Upper lobe of left lung (tissue), 6 donors: ENCODE measurements around the gene SAE1. TPM values are rescaled to one million over a fixed set of nuclear protein-coding genes. Genes with fewer than 3 reads are reported as not detected.

ENCODE experiments used
- ATAC-seq, 2 donors: fragments of 200-7000 bp; cut with Tn5 transposase; one replicate each; pipeline ENCODE4 v1.9.1; 2022; ENCODE audit warnings: mild to moderate bottlenecking in 2 of 2, moderate library complexity in 2 of 2; ENCODE audit not compliant: low FRiP score in 2 of 2
- DNase-seq, 2 donors: peaks; one replicate each; pipeline ENCODE4 v3.0.0-alpha.2; 2019 to 2020
- H3K27ac ChIP-seq, 4 donors: fragments of 200-600 bp; sonication (generic); one replicate each; pipeline ENCODE4 v1.5.1; 2016 to 2019
- H3K27me3 ChIP-seq, 4 donors: fragments of 200-600 bp; sonication (generic); one replicate each; pipeline ENCODE4 v1.5.1; 2017 to 2019
- H3K36me3 ChIP-seq, 4 donors: fragments of 200-600 bp; sonication (generic); one replicate each; pipeline ENCODE4 v1.5.1; 2016 to 2019
- H3K4me1 ChIP-seq, 4 donors: fragments of 200-600 bp; sonication (generic); one replicate each; pipeline ENCODE4 v1.5.1; 2018 to 2019
- H3K4me3 ChIP-seq, 4 donors: fragments of 200-600 bp; sonication (generic); one replicate each; pipeline ENCODE4 v1.5.1; 2017 to 2019; ENCODE audit warnings: mild to moderate bottlenecking in 2 of 4, moderate library complexity in 1 of 4
- H3K9me3 ChIP-seq, 4 donors: fragments of 200-600 bp; sonication (generic); one replicate each; pipeline ENCODE4 v1.5.1; 2018 to 2019
- EP300 ChIP-seq, 4 donors: sonication (generic); formaldehyde crosslinking; IDR thresholded peaks; one replicate each; pipeline ENCODE4 v1.5.1; 2017; ENCODE audit warnings: antibody characterized with exemption in 4 of 4, control low read depth in 2 of 4
- POLR2A ChIP-seq, 4 donors: fragments of 450-650 bp; IDR thresholded peaks; one replicate each; pipeline ENCODE4 v1.5.1; 2016 to 2017; ENCODE audit warnings: antibody characterized with exemption in 4 of 4, mild to moderate bottlenecking in 2 of 4
- POLR2AphosphoS5 ChIP-seq, 2 donors: sonication (generic); formaldehyde crosslinking; IDR thresholded peaks; one replicate each; pipeline ENCODE4 v1.5.1; 2017; ENCODE audit warnings: antibody characterized with exemption in 2 of 2
- WGBS, 2 donors: methylation state at CpG; one replicate each; pipeline ENCODE4 v1.1.5; 2017 to 2018; 5-methylcytosine and 5-hydroxymethylcytosine counted together
- total RNA-seq, 6 donors: library from RNA; depleted of rRNA in 4 of 6; stranded (reverse); fragments of >200 nt in 4 of 6; gene quantifications; one replicate each; pipeline versions ENCODE4 v1.1.0 to v1.2.1, GENCODE V29; 2016 to 2021
- TF ChIP-seq, protein P1 (sequence below), 6 experiments: fragments of 450-650 bp in 4 of 6; fragments of 200-600 bp in 2 of 6; sonication (generic) in 2 of 6; IDR thresholded peaks; one replicate each; pipeline ENCODE4 v1.5.1; 2016 to 2019; ENCODE audit warnings: antibody characterized with exemption in 6 of 6
- donor health status: DM: no; HTN: no; CAD: no; lungs with moderate emphysema.
- donor health status: DM: no; HTN: yes; CAD: no; lungs with severe emphysema.

The SAE1 gene
- total RNA-seq, 6 donors from 2014 or later = 31.1 to 61.2 (median 55.3) TPM

- Histone ChIP-seq H3K4me1 (peaks cover 42 to 65% (median 53%) of the 10 kb centered on the region in 4 donors), H3K27ac (peak overlapping the region in 2 of 4 donors; percentile 37 to 41), H3K36me3 (peaks cover 0 to 63% (median 24%) of the 10 kb centered on the region in 4 donors), H3K27me3 (no peaks in the 10 kb centered on the region), H3K4me3 (no peak overlapping the region), H3K9me3 (no peaks in the 10 kb centered on the region)
- DNase-seq (no peak), ATAC-seq (no peak)
- TF ChIP-seq POLR2A (IDR thresholded peaks at IDR 0.05) = no peak
- no peak for TF ChIP-seq POLR2AphosphoS5 (IDR thresholded peaks at IDR 0.05)
- no peak for TF ChIP-seq EP300 (IDR thresholded peaks at IDR 0.05)
- TF ChIP-seq, protein P1, sequence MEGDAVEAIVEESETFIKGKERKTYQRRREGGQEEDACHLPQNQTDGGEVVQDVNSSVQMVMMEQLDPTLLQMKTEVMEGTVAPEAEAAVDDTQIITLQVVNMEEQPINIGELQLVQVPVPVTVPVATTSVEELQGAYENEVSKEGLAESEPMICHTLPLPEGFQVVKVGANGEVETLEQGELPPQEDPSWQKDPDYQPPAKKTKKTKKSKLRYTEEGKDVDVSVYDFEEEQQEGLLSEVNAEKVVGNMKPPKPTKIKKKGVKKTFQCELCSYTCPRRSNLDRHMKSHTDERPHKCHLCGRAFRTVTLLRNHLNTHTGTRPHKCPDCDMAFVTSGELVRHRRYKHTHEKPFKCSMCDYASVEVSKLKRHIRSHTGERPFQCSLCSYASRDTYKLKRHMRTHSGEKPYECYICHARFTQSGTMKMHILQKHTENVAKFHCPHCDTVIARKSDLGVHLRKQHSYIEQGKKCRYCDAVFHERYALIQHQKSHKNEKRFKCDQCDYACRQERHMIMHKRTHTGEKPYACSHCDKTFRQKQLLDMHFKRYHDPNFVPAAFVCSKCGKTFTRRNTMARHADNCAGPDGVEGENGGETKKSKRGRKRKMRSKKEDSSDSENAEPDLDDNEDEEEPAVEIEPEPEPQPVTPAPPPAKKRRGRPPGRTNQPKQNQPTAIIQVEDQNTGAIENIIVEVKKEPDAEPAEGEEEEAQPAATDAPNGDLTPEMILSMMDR (IDR thresholded peaks at IDR 0.05) = no peak
- 81 to 83% methylated on average over 7 of the region's 7 CpGs for WGBS, 2 donors
These were observed 24.5 kb downstream of the SAE1 start for GRCh38 chr19:47155148-47155547.

DNA sequence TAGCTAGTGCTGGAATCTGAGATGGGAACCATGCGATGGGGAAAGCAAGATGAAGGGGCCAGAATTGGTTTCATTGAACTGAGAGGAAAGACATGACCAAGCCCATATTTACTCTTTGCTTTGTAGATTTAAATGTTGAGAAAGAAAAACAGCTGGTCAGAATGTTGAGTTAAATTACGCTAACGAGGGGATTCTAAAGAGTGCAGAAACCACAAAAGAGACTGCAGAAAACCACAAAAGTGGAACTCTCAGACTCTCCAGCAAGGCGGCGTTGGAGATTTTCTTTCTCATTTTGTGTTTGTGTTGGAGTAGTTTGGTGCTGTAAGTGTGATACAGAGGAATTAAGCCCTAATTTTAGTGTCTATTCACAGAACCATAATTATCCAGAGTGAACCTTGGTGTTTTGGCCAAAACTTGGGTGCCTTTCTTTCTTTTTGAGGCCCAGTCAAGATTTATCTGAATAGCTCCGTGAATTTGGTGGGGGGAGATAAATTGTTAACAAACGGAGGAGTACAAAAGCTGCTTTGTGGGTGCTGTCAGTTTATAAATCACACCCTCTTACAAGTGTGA lies 26.3 kb downstream of the SAE1 start:
- Histone ChIP-seq H3K4me3 (no peak overlapping the region), H3K36me3 (peaks cover 0 to 51% (median 11%) of the 10 kb centered on the region in 4 donors), H3K27me3 (no peaks in the 10 kb centered on the region), H3K27ac (peak overlapping the region; percentile 55 to 87 (median 80)), H3K4me1 (peaks cover 39 to 64% (median 56%) of the 10 kb centered on the region in 4 donors), H3K9me3 (no peaks in the 10 kb centered on the region)
- TF ChIP-seq EP300 (IDR thresholded peaks at IDR 0.05) (no peak), POLR2AphosphoS5 (IDR thresholded peaks at IDR 0.05) (no peak), POLR2A (IDR thresholded peaks at IDR 0.05) (no peak)
- TF ChIP-seq, protein P1 (IDR thresholded peaks at IDR 0.05) = no peak
- DNase-seq = no peak
- ATAC-seq = peak in 1 of 2 donors; percentile 37
- WGBS, 2 donors = 41 to 49% methylated on average over 7 of the region's 7 CpGs

DNA sequence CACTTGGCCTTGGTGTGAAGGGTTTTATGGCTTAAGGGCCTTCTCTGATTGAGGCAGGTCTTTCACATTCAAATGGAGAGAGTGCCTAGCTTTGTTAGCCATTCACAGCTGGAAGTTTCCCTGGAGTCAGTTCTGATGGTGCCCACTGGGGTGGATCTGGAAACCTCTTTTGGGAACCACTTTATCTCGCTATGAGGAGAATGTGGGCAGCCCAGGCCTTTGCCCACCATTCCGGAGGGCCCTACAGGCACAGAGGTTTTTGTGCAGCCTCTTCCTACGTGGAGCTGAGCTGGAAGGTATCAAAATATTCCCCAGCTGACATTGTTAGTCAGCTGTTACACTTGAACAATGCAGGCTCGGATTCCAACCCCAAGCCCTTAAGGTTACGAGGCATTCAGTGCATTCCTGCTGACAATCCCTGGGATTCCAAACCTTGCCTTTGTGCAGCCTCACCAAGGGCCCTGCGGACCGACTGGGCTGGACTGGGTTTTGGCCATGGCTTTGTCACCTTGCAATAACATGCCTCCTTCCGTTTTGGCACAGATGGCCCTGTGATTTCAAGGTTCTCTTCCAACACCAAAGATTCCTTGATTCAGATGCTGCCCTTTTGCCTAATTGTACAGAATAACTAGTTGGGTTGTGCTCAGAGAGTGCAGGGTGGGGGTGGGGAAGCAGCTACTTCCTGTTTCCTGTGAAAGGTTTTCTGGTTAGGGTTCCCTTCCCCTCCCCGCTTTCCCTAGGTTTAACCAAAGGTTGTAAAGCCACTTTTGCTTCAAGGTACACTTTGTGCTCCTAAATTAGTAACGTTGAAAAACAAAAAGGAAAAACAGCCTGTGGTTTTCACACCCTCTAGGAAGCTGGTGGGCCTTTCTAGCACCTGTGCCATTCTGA lies 27.0 kb downstream of the SAE1 start:
- Histone ChIP-seq H3K9me3 (no peaks in the 10 kb centered on the region), H3K4me3 (no peak overlapping the region), H3K4me1 (peaks cover 39 to 60% (median 55%) of the 10 kb centered on the region in 4 donors), H3K27me3 (no peaks in the 10 kb centered on the region), H3K27ac (peak overlapping the region; percentile 55 to 87 (median 80)), H3K36me3 (peaks cover 0 to 45% (median 11%) of the 10 kb centered on the region in 4 donors)
- peak in 1 of 2 donors; percentile 66 for DNase-seq
- TF ChIP-seq, protein P1 (IDR thresholded peaks at IDR 0.05) = peak in 1 of 6 experiments; percentile 21
- TF ChIP-seq POLR2AphosphoS5 (IDR thresholded peaks at IDR 0.05) = peak; percentile 34 to 40
- TF ChIP-seq EP300 (IDR thresholded peaks at IDR 0.05) = peak in 1 of 4 donors; percentile 10
- no peak for TF ChIP-seq POLR2A (IDR thresholded peaks at IDR 0.05)
- 27 to 40% methylated on average over 7 to 10 of the region's 10 CpGs for WGBS, 2 donors
- peak; percentile 61 to 81 for ATAC-seq

DNA sequence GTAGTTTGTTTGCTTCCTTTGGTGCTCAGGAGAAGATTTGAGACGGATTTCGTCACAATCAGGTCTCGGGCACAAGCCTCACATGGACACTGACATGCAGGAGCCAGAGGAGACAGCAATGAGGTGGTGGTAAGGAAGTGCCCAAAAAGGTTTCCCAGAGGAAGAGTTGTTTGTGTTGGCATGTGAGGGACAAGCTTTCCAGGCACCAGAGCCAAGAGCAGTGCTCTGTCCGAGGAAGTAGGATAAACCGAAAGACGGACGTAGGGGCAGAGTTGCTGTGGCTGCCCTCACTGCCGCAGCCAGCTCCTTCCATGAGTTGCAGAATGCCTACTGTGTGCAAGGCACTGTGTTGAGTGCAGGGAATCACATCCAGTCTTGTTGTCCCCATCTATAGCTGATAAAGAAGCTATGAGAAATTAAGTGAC lies 27.7 kb downstream of the SAE1 start:
- DNase-seq (peak in 1 of 2 donors; percentile 24), ATAC-seq (peak in 1 of 2 donors; percentile 12)
- 42 to 43% methylated on average over 8 of the region's 8 CpGs for WGBS, 2 donors
- Histone ChIP-seq H3K27me3 (no peaks in the 10 kb centered on the region), H3K9me3 (no peaks in the 10 kb centered on the region), H3K27ac (peak overlapping the region; percentile 55 to 87 (median 80)), H3K4me1 (peaks cover 39 to 55% (median 51%) of the 10 kb centered on the region in 4 donors), H3K36me3 (peaks cover 0 to 37% (median 8%) of the 10 kb centered on the region in 4 donors), H3K4me3 (no peak overlapping the region)
- TF ChIP-seq POLR2AphosphoS5 (IDR thresholded peaks at IDR 0.05) (peak in 1 of 2 donors; percentile 1), EP300 (IDR thresholded peaks at IDR 0.05) (no peak)
